Measurements from ENCODE around the gene PYHIN1. TPM values are rescaled to one million over a fixed set of nuclear protein-coding genes. Genes with fewer than 3 reads are reported as not detected.

Gene PYHIN1
- not detected for total RNA-seq

DNA sequence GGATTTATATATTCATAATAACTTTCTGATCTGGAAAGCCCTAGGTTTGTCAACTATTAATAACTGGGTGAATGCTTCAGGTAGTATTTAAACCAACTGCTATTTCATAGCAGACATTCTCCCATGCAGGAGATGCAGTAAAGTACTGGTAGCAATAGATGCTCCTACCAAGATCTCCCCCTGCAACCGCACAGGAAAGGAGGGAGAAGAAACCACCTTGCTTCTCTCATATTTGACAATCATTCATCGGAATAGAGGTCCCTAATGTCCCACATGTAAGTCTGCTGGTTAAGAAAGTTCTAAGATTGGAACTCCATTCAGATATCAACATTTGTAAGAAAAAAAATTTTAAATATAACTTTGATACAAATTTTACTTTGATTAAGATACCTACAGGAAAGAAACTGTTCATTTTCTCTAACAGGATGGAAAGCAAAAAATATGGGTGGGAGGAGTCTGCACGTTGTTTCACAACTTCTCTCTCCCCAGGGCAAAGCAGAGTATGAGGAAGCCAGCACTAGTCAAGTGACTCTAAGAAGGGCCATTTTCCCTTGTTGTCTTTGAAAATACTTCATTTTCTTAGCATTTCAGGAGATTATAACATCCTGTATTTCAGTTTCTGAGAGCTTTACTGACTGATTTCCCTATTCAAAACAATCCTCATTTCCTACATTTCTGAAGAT, at the start of gene PYHIN1:
Gene PYHIN1 (plus strand): TSS at position 498 of the 683 bp plus-strand sequence. CDS start 5,359 bp downstream, outside the sequence.
- no peak for DNase-seq (ENCODE audit: low spot score in 2 of 2)
- FAIRE-seq: no peak

DNA sequence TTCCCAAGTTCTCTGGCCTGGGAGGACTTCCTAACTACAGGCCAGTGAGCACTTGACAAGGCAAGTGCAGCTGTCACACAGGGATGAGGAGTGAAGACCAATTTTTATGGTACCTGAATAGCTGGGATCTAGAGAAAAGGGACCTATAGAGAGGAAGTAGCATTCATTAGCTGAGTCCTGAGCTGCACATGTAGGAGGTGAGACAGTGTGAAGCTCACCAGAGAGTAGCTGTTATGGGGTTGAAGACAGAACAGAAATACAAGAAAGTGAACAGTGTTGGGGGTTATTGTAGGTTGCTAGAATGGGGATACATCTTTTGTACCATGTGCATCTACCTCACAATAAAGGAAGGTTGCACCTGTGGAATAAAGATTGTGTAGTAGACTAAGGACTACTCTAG, 37.7 kb upstream of the PYHIN1 start:
- no peak for FAIRE-seq
- DNase-seq (ENCODE audit: low spot score in 2 of 2): no peak

DNA sequence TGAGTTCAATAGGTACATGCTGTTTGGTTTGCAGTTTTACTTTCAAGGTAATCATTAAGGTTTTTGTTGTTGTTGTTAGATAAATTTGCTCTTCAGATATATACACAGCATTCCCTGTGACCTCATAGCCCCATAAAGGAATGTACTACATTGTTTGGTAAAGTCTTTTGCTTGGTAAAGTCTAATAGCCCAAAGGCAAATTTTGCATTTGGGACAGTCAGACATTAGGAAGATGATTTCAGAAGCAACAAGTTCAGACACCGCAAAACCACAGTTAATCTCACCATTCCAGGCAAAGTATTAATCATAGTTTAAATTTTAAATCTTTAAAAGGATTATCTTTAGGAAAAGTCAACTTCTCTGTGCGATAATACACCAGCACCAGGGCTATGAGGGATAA, 32.6 kb upstream of the PYHIN1 start:
- DNase-seq (ENCODE audit: low spot score in 2 of 2) (no peak), FAIRE-seq (no peak)

DNA sequence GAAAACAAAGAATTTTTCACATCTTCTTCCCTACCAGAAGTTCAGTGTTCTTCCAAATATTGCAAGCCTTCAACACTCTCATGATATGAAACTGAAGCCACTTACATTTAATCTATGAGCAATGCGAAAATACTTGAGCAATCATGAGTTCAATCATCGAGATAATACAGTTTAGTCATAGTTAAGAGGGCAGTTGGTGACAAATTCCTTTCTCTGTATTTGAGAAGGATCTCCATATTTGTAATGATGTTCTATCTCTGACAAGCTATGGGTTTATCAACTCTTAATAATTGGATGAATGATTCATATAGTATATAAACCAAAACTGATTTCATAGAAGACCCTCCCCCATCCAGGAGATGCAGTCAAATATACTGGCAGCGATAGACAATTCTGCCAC, 29.7 kb upstream of the PYHIN1 start:
- no peak for FAIRE-seq
- DNase-seq (ENCODE audit: low spot score in 2 of 2): no peak

DNA sequence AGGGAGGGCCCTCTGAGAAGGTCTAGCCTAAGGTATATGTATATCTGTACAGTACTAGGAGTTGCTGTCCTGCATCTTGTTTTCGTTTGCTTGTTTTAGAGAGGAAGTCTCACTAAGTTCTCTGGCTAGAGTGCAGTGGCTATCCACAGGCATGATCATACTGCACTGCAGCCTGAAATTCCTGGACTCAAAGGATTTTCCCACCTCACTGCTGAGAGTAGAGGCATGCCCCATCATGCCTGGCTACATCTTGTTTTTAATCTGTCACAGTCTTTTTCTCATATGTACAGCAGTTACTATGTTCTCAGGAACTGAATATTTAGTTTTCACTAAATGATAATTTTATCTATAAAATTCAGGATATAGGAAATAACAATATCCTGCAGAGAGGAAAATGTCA, 15.3 kb upstream of the PYHIN1 start:
- DNase-seq (ENCODE audit: low spot score in 2 of 2): no peak
- FAIRE-seq: no peak

DNA sequence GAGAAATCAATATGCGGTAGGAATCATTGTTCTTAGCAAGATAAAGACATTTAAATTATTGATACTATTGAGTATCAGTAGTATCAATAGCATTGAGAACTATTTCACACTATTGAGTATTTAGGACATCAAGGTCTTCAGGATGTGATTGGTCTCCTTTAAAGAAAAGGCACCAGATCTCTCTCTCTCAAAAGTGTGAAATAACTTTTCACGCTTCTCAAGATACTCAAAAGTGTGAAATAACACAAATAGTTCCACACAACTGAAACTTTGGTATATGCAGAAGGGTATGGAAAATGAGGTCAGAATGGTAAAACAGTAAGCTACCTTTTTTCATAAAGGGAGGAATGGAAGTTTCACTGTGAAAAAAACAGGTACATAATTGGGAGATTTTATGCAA, 6.7 kb upstream of the PYHIN1 start:
- no peak for FAIRE-seq
- DNase-seq (ENCODE audit: low spot score in 2 of 2): no peak

DNA sequence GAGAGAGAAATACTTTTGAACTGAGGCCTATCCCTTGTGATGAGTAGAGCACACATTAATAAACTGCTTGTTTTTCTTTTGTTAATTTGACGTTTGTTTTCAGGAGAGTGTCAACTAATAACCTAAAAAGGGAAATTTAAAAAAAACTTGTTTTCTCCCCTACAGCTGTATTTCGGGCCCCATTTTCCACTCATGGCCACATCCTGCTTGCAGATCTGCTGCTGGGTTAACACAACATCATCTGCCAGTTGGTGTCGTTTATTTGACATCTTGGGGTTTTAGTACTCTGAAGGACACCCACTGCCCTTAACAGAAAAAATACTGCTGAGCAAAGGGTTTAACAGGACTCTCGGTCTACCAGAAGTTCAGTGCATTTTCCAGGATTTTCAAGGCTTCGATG, 848 bp upstream of the PYHIN1 start:
- DNase-seq (ENCODE audit: low spot score in 2 of 2): no peak
- FAIRE-seq: no peak

DNA sequence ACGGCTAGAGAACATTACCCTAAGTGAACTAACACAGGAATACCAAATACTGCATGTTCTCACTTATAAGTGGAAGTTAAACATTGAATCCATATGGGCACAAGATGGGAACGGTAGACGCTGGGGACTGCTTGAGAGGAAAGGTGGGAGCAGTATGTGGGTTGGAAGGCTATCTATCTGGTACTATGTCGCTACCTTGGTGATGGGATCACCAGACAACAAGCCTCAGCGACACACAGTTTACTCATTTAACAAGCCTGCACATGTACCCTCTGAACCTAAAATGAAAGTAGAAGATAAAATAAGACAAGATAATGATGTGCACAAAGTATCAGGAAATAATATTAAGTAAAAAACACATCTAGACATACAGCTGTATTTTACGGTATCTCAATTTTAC, 819 bp downstream of the PYHIN1 start:
- FAIRE-seq (no peak), DNase-seq (ENCODE audit: low spot score in 2 of 2) (no peak)

DNA sequence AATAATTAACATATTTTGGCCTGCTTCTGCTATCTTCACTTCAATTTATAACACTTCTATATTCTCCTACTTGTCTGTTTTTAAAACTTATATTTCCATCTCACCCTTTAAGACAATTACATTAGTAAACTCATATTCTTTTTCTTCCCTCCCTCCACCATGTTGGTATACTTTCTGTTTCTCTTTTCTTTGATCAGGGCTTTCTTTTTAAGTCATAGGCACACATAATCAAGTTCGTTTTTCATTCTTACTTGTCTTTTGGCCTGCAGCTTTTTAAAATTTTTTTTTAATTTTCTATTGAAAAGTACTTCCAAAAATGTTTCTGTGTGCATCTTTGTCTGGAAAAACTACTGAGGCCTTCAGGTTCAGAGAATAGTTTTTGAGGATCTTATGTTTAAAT, 2.3 kb downstream of the PYHIN1 start:
- FAIRE-seq (no peak), DNase-seq (ENCODE audit: low spot score in 2 of 2) (no peak)

DNA sequence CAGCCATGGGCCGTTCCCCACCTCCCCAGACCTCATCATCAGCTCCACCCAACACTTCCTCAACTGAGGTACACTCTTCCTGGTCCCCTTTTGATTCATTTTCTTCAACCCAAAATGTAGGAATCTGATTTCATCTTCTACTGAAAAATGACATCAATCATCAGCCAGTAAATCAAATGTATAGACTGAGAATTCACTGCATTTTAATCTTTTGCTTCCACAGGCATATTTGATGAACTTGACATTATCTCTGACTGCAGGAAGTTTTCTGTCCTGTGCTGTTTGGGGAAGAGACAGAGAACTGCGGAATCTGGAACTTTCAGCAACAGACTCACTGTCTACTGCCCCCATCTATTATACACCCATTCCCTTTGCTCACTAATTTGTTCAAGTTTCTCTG, 7.8 kb downstream of the PYHIN1 start:
- DNase-seq (ENCODE audit: low spot score in 2 of 2) (no peak), FAIRE-seq (no peak)

DNA sequence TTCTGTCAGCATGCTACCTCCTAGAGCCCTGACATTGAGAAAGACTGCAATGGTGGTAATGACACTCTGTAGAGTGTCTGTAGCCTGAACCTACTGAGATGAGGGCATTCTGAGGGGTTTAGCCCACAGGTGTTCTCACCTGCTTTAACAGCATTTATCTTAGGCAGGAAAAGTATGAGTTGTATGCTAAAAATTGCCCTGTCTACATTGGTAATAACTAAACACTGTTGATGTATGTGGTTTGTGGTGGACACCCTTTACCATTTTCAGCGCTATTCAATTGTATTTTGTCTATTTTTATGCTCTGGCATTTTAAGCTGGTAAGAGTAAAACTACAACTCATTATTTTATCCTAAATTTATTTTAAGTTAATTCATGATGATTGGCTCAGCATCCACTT, 10.0 kb downstream of the PYHIN1 start:
- no peak for DNase-seq (ENCODE audit: low spot score in 2 of 2)
- FAIRE-seq: no peak

DNA sequence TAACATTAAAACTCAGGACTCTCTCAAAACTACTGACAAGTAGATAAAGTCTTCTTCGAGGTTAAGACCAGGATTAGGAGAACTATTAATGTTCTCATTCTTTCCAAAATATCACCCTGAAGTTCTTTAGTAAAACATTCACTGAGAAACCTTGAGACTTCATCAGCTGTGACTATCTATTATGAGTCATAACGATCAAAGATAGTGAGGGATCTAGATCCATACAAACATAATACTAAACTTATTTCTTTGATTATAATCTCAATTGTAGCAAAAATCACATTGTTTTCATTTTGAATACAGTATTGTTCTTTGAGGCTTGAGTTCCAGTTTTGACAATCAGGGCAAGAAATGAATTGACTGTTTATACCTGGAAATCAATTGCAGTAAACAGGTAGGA, 11.1 kb downstream of the PYHIN1 start:
- no peak for FAIRE-seq
- no peak for DNase-seq (ENCODE audit: low spot score in 2 of 2)

DNA sequence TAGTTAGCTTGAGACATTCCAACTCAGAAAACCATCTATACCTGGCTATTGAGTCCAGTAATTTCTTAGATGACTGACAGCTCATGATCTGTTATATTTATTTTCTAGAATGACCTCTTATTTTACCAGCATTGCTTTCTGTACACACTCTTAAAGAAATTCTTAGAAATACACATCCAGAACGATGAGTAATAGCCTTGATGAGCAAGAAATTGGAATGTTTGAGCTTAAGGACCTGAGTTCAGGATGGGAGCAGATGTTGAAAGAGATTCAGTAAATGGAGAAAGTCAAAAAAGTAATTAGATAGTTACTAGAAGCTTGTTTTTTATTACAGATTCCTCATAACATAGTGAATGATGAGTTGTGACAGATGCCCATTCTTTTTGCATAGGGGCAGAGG, 11.7 kb downstream of the PYHIN1 start:
- DNase-seq (ENCODE audit: low spot score in 2 of 2): no peak
- no peak for FAIRE-seq

DNA sequence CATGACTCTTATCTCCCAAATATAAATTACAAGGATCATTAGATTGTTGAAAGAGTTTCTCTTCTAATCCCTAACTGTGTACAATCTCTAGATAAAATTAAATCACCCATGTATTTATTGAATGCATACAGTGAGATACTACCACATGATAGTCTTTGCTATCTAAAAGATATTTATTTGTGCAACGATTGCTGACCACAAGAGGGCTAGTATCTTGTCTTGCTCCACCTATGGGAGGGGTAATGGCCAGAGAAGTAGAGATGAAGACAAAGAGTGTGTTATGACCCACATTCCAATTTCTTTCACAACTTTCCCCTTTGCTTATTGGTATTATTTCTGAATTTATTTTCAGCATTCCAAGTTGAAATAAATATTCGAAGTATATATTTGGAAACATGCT, 13.7 kb downstream of the PYHIN1 start:
- FAIRE-seq (no peak), DNase-seq (ENCODE audit: low spot score in 2 of 2) (no peak)

DNA sequence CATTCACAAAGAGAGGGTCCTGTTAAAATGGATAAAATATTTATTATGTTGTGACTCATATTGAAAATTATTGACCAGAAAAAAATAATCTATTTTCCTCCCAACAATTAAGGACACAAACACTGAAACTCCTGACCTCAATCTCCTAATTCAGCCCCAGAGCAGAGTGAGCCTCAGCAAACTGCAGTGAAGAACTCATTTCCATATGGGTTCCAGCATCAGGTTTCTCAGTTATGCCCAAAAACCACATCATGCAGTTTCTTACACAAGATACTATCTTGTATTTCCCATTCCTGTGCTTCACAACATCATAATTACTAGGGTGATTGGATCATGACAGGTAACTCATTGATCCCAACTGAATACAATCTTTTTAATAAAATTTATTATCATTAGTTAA, 15.4 kb downstream of the PYHIN1 start:
- FAIRE-seq (no peak), DNase-seq (ENCODE audit: low spot score in 2 of 2) (no peak)

DNA sequence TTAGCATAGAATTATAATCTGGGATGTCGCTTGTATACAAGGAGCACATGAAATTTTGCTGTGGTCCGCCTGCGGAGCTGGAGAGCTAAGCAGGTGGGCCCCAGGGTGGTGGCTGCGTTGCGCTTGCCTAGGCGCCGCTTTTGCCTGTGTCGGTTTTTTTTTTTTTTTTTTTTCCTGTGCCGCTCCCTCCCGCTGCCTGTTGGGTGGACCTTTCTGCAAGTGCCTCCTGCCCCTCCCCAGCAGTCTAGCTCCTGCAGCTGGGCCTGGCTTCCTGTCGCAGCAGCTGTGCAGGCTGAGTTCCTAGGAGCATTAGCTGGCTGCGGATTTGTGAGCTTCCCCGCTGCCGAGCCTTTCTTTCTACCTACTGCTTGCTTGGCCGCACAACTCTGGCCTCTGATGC, 20.6 kb downstream of the PYHIN1 start:
- FAIRE-seq (no peak), DNase-seq (ENCODE audit: low spot score in 2 of 2) (no peak)

DNA sequence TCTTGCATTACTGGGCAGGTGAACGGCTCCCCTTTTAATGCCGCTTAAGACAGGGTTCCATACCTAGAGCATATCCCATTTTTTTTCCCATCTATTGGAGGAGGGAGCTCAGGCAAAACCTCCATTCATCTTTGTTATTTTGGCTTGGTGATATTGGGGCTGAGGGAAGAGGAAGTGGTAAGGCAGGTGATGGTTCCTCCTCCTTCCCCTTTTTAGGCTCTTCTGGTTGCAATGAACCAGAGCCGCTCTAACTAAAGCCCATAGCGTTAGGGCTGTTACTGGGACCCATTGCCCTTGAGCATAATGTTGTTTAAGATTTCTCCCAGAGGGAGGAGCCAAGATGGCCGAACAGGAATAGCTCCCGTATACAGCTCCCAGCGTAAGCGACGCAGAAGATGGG, 21.1 kb downstream of the PYHIN1 start:
- FAIRE-seq (no peak), DNase-seq (ENCODE audit: low spot score in 2 of 2) (no peak)

DNA sequence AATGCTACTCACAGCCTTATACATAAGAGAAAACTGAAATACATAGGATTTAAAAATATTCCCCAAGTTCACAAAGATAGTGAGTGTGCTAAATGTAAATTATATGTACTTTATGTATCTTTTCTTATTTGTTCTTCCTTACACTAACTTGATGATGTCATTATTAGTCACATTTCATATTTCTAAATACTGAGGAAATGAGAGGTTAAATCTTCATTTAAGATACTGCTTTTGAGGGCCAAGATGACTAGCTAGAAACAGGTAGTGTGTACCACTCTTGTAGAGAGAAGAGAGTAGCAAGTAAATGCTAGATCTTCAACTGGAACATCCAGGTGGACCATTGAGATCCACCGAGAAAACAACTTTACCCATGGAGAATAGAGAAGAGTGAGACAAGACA, 29.8 kb downstream of the PYHIN1 start:
- DNase-seq (ENCODE audit: low spot score in 2 of 2) (no peak), FAIRE-seq (no peak)

DNA sequence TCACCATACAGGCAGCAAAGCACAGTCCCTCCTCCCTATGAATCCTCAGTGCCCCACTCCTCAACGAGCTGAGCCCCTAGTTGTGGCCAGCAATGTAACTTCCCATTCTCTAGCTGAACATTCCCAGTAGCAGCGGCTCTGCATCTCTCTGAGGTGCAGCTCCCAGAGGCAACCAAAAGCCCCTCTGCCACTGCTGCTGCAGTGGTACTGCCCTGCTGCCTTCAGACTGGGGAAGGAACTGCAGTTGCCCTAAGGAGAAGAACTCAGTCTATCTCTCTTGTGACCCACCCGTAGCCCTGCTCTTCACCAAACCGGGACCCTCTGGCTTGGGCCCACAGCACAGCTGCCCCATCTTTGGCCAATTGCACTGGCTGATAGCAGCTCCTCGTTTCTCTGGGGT, 31.6 kb downstream of the PYHIN1 start:
- FAIRE-seq (no peak), DNase-seq (ENCODE audit: low spot score in 2 of 2) (no peak)

DNA sequence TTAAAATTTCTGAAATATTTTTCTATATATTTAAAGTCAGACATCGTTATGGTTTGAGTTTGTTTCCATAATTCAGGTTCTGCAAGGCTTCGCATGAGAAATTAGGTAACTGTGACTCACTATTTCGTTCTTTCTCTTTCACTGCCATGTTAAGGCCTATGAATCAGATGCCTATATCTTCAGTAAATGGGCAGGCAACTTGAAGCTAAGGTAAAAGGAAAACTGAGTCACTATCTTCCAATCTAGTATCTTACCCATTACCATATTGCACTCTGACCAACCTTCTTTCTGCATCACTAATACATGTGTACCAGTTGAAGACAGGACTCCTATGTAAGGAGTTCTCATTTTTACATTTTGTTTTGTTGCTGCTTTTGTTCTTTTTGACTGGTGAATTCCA, 37.8 kb downstream of the PYHIN1 start:
- DNase-seq (ENCODE audit: low spot score in 2 of 2) (no peak), FAIRE-seq (no peak)

DNA sequence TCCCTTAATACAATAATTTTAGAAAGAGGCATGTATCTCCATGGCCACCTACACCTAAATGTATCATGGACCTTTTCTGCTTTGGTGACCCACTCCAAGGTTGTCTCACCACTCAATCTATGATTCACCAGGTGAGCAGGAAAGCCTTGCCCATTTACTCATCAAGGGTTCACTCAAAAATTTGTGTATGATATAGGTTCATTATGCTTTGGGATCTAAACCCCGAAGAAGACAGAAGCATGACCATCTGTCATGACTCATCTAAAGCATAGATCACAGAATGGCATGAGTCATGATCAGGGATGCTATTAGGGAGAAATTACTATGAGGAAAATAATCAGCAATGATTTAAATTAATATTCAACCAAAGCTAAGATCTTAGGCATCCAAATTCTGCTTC, 38.5 kb downstream of the PYHIN1 start:
- FAIRE-seq (no peak), DNase-seq (ENCODE audit: low spot score in 2 of 2) (no peak)

DNA sequence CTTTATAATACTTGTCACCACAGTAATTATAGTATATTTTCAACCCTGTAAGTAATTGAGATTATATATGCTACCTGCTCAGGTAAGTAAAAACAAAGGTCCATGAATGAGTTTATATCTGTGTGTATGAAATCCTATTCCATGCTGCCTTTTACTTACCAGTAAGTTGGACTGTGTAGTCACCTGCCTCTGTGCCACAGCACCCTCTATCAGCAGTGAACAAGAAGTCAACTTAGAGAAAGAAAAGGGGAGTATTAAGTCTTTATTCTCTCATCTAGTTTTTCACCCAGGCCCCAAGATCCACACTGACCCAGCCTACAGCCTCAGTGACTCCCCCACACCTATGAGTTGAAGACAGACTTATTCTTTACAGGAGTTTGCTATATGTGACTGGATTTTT, 41.5 kb downstream of the PYHIN1 start:
- DNase-seq (ENCODE audit: low spot score in 2 of 2) (no peak), FAIRE-seq (no peak)

DNA sequence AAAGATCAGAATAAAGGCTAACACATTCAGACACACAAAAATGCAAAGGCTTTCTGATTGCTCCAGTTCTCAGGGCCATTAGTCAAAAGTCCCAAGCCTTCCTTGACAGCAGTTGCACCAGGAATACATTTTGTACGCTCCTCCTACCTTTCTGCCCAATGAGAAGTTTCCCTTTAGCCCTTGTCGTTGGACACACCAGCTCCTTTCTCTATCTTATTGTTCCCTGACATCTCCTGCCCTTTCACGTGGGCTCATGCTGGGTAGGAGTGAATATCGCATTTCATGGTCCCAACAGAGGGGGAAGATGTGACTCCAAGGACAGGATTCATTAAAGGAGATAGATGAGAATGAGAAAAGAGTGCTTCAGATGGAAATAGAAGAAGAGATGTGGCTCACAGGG, 44.9 kb downstream of the PYHIN1 start:
- FAIRE-seq (no peak), DNase-seq (ENCODE audit: low spot score in 2 of 2) (no peak)
